HG03175 (cell line): ENCODE data around the gene TMEM87B.
A peak's percentile ranks its signal among the peaks of the same experiment; 100 is the strongest.
"Not testable (repeated sequence)": the region's sequence is repeated elsewhere in the genome, so short reads cannot be mapped to it uniquely, and the experiment has no call there.

Experiments used
- ATAC-seq: cut with Tn5 transposase; IDR thresholded peaks from one replicate; pipeline ENCODE4 v1.9.1; 2021; ENCODE audit warnings: mild to moderate bottlenecking, moderate library complexity; ENCODE audit not compliant: unreplicated experiment

Gene TMEM87B

DNA sequence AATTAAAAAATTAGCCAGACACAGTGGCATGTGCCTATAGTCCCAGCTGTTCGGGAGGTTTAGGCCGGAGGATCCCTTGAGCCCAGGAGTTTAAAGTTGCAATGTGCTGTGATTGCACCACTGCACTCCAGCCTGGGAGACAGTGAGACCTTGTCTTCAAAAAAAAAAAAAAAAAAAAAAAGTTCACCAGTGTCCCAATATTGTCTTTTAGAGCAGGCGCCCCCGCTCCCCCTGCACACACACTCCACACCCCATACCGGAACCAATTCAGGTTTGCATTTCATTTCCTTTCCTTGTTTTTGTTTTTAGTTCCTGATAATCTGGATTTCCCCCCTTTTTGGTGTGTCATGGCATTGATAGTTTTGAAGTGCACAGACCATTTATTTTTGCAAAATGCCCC, 10.4 kb downstream of the TMEM87B start:
- no peak for ATAC-seq

DNA sequence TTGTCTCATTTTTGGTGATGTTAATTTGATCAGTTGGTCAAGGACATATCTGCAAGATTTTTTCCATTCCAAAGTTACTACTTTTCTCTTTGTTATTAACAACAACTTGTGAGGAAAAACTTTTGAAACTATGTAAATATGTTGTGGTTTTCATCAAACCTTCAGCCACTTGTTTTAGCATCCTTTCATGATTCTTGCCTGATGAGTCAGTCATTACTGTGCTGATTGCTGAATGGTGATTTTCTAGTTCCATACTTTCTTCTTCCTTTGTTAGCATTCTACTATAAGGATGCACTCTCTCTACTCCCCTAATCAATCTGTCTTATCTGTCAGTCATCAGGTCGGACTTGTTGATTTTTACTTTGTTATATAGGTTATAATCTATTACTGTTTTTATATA, 10.9 kb downstream of the TMEM87B start:
- ATAC-seq, result no peak

DNA sequence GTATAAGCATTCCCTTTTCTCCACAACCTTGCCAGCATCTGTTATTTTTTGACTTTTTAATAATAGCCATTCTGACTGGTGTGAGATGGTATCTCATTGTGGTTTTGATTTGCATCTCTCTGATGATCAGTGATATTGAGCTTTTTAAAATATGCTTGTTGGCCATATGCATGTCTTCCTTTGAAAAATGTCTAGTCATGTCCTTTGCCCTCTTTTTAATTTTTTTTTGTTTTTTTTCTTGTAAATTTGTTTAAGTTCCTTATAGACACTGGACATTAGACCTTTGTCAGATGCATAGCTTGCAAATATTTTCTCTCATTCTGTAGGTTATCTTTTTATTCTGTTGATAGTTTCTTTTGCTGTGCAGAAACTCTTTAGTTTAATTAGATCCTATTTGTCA, 14.7 kb downstream of the TMEM87B start:
- ATAC-seq, result not testable (repeated sequence)

DNA sequence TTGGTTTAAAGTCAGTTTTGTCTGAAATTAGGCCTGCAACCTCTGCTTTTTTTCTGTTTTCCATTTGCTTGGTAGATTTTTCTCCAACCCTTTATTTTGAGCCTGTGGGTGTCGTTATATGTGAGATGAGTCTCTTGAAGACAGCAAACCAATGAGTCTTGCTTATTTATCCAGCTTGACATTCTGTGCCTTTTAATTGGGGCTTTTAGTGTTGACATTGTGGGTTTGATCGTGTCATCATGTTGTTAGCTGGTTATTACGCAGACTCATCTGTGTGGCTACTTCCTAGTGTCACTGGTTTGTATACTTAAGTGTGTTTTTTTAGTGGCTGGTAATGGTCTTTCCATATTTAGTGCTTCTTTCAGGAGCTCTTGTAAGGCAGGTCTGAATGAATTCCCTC, 18.8 kb downstream of the TMEM87B start:
- no peak for ATAC-seq

DNA sequence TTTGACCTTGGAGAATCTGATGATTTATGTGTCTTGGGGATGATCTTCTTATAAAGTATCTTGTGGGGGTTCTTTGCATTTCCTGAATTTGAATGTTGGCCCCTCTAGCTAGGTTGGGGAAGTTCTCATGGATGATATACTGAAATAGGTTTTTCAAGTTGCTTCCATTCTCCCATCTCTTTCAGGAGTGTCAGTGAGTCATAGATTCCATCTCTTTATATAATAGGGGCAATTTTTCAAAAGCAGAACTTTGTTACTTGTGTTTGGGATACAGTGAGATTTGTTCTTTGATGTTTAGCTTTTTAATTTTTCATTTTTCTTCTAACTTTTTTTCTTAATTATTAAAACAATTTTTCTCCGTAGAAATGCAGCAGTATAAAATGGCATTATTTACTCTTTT, 19.4 kb downstream of the TMEM87B start:
- no peak for ATAC-seq

DNA sequence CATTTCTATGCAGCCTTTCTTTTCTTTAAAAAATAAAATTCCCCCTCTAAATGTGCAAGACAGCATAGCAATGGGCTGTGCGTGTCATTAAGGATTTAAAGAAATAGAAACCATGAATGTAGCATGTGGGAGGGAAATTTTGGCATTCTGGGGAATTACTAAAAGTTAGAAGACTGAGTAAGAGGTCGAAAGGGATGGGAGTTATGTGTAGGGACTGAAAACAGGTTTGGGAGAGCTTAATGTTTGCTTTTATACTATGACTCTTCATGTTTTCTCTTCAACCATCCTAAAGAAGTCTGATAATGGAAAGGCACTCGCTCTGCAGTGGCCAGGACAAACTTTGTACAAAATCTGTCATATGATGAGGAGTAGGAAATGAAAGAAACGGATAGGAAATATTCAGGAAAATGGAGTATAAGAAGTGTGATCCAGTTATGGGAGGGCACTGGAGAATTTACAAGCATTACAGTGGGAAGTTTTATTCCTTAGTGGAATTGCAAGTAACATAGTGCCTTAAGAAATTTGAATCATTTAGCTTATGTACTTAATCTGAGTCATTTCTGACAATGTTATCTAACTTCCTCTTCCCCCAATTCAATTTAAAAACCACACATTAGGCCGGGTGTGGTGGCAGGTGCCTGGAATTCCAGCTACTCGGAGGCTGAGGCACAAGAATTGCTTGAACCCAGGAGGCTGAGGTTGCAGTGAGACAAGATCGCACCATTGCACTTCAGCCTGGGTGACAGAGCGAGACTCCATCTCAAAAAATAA, 20.6 kb downstream of the TMEM87B start:
- ATAC-seq, result no peak

DNA sequence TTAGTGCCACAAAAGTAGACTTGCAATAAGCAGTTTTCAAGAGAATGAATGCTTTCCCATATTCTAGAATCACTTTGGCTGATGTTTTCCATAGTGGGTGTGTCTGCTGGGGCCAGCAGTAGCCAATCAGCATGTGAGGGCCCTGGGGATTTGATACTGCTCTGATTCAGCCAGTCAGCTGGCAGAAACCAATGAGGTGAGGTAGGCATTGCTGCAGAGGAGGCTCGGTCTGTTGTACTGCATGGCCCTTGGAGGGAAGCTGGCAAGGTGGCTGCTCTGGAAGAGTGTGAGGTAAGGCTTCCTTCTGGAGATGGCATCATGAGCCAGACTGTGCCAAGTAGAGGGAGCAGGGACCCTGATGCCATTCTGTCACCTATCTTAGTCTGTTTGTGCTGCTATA, 22.7 kb downstream of the TMEM87B start:
- ATAC-seq, result no peak

DNA sequence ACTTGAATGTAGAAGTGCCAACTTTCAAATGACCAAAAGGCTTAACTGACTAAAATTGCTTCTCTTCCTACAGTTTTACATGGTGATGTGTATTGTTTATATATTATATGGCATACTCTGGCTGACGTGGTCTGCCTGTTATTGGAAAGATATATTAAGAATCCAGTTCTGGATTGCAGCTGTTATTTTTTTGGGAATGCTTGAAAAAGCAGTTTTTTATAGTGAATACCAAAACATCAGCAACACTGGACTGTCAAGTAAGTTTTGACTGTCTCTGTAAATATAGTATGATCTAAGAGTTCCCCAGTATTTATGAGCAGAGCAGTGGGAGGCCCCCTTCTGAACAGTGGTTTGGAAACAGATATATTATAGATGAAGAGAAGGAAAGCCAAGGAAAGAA, 26.2 kb downstream of the TMEM87B start:
- no peak for ATAC-seq

DNA sequence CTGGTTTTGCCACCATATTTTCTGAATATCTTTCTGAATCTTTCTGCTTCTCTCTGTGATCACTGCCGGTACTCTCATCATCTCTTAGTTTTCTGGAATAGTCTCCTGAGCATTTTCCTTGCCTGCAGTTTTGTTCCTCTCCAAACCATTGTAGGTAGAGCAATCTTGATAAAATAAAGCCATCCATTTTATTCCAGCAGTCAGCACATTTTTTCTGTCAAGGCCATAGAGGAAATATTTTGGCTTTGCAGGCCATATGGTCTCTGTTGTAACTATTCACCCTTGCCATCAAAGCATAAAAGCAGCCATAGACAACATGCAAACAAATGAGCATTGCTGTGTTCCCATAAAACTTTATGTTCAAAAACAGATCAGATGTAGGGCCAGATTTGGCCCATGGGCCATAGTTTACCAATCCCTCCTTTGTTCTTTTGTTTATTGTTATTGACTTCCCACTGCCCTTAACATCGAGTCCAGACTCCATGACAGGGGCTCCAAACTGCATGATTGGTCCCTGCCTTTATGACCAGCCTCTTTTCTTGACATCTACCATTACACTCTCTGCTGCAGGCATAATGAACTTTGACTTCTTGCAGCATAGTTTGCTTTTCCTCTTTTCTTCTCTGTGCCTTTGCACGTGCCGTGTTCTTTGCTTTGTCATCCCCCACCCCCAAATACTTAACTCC, 29.8 kb downstream of the TMEM87B start:
- no peak for ATAC-seq

DNA sequence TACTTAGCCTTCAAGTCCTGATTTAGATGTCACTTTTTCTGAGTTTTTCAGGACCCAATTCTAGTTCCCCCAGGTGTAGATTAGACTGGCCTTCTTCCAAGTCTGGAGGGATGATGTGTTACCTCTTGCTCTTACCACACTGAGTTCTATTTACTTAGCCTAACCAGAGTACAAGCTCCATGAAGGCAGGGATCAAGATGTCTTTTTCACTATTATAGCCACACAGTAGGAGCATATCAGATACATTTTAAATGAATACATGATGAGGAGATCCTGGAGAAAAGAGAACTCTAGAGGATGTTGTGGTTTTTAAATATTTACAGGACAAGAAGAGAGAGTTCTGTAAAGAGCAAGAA, 30.3 kb downstream of the TMEM87B start:
- no peak for ATAC-seq

DNA sequence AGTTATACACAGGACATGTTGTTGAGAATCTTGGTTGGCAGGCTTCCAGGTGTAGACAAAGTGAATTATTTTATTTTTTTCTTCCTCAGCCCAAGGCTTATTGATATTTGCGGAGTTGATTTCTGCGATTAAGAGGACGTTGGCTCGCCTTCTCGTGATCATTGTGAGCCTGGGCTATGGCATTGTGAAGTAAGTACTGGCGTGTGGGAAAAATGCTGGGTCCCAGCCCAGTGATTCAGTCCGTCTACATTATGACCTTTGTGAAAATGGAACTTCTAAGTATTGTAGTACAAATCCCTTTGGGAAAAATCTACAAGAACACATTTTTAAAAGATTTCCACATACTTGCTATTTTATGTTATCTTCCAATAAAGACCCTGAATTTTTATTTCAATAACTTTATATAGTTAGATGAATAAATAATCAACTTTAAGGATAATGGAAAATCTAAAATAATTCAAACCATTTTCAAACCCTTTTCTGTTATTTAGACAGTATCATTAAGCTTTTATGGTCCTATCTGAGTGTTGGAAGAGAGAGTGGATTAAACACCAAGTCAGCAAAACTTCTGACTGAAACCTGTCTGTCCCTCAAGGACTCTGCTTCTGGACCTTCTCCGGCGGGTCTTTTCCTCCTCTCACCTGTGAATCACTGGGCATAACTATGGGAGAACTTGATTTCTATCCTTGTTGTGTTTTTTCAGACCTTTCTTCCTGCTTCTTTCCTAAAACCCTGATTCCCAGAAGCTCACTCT, 31.0 kb downstream of the TMEM87B start:
- no peak for ATAC-seq

DNA sequence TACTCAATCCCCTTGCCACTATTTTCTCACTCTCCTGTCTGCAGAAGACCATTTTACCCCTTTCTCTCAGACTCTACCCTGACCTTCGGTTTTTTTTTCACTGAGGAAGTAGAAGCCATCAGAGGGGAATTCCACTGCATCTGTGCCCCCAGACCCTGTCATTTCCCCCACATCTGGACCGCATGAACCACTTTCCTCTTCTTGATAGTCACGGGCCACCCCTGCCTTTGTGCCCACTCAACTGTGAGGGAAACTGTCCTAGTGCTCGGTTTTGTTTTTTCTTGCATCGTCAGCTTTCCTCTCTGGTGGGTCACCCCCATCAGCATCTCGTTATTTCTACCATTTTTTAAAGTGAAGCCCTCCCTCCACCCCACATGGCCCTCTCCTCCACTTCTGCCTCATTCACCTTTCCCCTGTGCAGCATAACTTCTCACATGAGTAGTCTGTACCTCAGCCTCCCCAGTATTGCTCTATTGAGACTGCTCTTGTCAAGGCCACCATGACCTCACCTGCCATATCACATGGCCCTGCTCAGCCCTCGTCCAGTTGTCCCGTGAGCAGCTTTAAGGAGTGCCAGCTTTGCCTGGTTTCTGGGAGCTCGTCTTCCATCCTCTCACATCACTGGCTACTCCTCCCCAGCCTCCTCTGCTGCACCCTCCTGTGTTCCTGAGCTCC, 32.4 kb downstream of the TMEM87B start:
- ATAC-seq, result peak; percentile 52

DNA sequence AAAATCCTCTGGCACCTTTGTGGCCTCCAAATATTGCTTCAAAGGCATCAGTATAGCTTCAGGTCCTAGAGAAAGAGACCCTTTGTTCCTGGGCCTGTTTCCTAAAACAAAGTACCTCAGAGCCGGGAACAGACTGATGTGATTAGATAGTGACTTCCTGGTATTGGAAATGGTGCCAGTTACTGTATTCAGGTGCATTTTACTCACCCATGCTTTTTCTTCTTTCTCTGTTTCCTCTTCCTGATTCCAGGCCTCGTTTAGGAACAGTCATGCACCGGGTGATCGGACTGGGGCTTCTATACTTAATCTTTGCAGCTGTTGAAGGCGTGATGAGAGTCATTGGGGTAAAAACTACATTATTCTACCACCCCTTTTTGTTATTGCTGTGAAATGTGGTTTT, 34.3 kb downstream of the TMEM87B start:
- ATAC-seq, result no peak

DNA sequence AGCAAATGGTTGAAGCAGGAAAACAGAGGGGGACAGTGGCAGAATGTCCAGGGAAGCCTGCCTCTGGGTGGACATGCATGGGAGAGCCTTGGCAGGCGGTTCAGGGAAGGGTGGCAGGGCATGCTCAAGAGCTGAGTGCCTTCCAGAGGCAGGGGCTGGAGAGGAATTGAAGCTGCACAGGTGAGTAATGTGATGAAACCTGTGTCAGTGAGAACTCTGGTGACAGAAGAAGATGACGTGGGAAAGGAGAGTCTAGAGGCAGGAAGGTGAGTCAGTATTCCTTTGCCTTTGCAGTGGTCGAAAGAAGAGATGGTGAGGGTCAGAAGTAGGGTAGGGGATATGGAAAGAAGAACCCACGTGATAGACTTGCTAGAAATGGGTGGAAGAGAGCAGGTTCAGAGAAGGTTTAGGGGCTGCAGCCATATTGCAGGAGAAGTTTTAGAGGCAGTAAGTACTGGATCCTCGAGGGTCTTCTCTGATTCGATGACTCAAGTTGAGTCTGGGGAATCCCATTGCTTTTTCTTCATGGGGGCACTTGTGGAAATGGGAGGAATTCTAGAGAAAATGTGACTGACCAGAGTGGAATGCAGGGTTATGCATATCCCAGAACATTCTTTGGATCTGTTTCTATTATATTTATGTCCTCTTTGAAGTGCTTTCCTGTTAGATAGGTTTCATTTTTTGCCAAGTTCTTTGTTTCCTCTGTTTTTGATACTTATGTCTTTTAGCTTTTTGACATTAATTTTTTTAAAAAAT, 37.4 kb downstream of the TMEM87B start:
- no peak for ATAC-seq

DNA sequence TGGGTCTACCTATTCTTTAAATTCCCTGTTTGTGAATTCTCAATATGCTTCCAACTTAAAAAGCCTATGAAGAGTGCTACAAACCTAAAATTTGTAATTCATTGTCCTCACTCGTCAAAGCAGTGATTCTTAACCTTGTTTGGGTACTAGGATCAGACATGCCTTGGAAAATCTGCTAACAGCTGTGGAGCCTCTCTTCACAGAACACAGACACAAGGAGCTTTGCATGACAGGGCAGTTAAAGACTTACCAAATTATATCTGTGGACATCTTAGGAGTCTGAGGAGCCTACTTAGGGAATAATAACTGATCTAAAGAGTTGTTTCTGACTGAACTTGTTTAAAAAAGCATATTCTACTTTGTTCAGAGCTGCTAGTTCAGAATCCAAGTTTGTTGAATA, 38.1 kb downstream of the TMEM87B start:
- no peak for ATAC-seq

DNA sequence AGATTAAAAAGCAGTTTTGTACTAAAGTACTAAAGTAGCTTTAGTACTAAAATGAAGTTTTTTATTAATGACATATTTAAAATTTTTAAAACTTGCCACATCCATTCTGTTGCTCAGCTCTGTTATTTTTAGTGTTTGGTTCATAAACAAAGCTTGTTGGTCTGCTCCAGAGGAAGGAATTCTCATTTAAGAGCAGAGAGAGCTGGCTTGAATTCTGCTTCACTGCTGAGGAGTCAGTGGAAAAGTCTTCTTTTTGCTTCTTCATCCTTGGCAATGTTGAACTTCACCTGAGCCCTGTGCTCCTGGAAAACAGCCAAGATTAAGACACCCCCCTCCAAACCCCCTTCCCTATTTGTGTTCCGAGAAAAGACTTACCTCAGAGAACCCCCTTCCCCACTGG, 40.6 kb downstream of the TMEM87B start:
- no peak for ATAC-seq

DNA sequence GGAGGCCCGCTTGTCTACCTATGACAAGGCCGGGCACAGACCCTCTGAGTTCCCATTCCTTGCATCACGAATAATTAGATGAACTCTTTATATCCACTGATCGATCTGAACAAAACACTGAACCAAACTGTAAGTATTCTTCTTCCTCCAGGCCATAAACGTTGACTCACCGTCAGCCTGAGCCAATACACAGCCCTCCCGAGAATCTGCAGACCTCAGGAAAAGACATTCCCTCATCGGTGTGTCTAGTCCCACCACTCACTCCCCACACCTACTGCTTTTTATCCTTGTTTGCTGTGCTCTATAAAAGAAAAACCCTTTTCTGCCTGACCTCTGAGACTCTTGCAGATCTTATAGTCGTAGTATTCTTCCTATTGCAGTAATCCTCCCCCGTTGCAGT, 41.0 kb downstream of the TMEM87B start:
- no peak for ATAC-seq

DNA sequence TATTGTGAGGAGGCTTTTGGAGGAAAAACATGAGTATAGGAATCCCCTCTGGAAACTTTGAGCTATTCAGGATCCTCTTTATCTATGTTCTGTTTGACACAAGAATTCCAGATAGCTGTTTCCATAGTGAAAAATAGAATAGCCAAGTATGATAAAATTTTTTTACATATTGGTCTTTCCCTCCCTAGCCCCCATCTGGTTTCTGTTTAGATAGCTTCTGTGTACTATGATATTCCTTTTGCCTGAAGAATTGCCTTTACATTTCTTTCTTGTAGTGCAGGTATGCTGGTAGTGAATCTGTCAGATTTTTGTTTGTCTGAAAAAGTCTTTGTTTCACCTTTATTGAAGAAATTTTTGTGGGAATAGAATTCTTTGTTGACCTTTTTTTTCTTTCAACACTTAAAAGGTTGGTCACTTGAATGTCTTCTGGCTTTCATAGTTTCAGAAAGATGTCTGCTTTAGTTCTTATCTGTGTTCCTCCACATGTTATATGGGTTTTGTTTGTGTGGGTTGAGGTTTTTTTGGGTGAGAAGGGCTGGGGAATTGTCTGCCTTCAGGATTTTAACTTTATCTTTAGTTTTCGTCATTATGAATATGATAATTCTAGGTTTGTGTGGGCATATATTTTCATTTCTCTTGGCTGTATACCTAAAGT, 53.2 kb downstream of the TMEM87B start:
- no peak for ATAC-seq

DNA sequence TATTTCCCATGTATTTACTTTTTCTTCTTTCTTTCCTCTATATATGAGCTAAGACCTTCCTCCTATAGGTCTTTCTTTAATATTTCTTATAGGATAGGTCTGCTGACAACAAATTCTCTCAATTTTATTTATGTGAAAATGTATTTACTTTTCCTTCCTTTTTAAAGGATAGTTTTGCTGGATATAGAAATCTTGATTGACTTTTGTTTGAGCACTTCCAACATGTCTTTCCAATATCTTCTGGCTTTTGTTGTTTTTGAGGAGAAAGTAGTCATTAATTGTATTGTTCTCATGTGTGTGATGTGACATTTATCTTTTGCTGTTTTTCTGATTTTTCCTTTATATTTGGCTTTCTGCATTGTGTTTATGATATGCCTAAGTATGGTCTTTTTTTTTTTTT, 54.2 kb downstream of the TMEM87B start:
- ATAC-seq, result no peak

DNA sequence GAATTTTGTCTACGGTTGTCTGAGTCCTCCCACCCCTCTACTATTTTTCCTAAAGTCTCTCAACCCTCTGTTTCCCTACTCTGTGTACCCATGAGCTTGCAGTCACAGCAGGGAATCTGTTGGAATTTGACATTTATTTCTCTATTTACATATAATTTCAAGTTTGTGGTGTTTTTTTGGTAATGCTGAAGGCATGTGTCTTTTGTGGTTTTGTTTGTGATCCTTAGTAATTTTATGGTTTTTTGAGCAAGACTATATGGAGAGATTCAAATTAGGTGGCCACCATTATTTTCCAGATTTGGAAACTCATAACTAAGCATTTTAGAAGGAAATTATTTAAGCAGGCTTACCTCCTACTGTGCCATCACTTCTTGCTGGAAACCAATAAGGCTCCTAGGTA, 55.9 kb downstream of the TMEM87B start:
- ATAC-seq, result no peak
